GM18861 (cell line): ENCODE results near the gene TUBGCP4.
"Not testable (repeated sequence)": the region's sequence is repeated elsewhere in the genome, so short reads cannot be mapped to it uniquely, and the experiment has no call there.

ENCODE experiments used
- ATAC-seq: cut with Tn5 transposase; IDR thresholded peaks from one replicate; pipeline ENCODE4 v1.9.1; 2021; ENCODE audit not compliant: unreplicated experiment

Gene TUBGCP4

GRCh38 chr15:43370975-43371974, at the start of gene TUBGCP4, which contains the start of gene ZSCAN29:
TSS of gene TUBGCP4 (plus strand) at chr15:43371101. CDS start at chr15:43371355, 254 bp downstream.
TSS of gene ZSCAN29 (minus strand) at chr15:43371043. CDS start at chr15:43369913, 1,130 bp downstream.
- ATAC-seq, result peak; percentile 48

- ATAC-seq, result no peak
Measured at GRCh38 chr15:43325039-43325684, 45.7 kb upstream of the TUBGCP4 start.

- ATAC-seq, result no peak
Measured at GRCh38 chr15:43329217-43329959, 41.5 kb upstream of the TUBGCP4 start.

- ATAC-seq, result peak; percentile 84
Measured at GRCh38 chr15:43329960-43330779, 40.7 kb upstream of the TUBGCP4 start, which contains the start of gene LCMT2. TSS of gene LCMT2 (minus strand) at chr15:43330573. CDS start at chr15:43330489, 84 bp downstream.

- peak; percentile 5 for ATAC-seq
Measured at GRCh38 chr15:43330780-43331087, 40.2 kb upstream of the TUBGCP4 start.

- ATAC-seq, result no peak
Measured at GRCh38 chr15:43346305-43346704, 24.6 kb upstream of the TUBGCP4 start.

- ATAC-seq, result no peak
Measured at GRCh38 chr15:43347114-43347513, 23.8 kb upstream of the TUBGCP4 start.

- ATAC-seq, result no peak
Measured at GRCh38 chr15:43352693-43353382, 18.1 kb upstream of the TUBGCP4 start.

GRCh38 chr15:43360821-43361220, 10.1 kb upstream of the TUBGCP4 start:
- no peak for ATAC-seq

GRCh38 chr15:43361313-43361903, 9.5 kb upstream of the TUBGCP4 start:
- no peak for ATAC-seq

GRCh38 chr15:43370310-43370974, 459 bp upstream of the TUBGCP4 start:
- ATAC-seq, result no peak

- ATAC-seq, result no peak
Measured at GRCh38 chr15:43376017-43376705, 5.3 kb downstream of the TUBGCP4 start.

- ATAC-seq, result no peak
Measured at GRCh38 chr15:43378601-43379000, 7.7 kb downstream of the TUBGCP4 start.

GRCh38 chr15:43382310-43382709, 11.4 kb downstream of the TUBGCP4 start:
- ATAC-seq, result no peak

GRCh38 chr15:43383070-43383469, 12.2 kb downstream of the TUBGCP4 start:
- ATAC-seq, result no peak

- ATAC-seq, result no peak
Measured at GRCh38 chr15:43390723-43391122, 19.8 kb downstream of the TUBGCP4 start.

- not testable (repeated sequence) for ATAC-seq
Measured at GRCh38 chr15:43393592-43393991, 22.7 kb downstream of the TUBGCP4 start.

GRCh38 chr15:43402255-43402654, 31.4 kb downstream of the TUBGCP4 start:
- ATAC-seq, result no peak
